HCT116 (cell line): ENCODE measurements around the gene TMC6. TPM values are rescaled to one million over a fixed set of nuclear protein-coding genes. Genes with fewer than 3 reads are reported as not detected.

Experiments used
- ATAC-seq: fragments of 200-7000 bp; cut with Tn5 transposase; 2 replicates; pipeline ENCODE4 v1.9.1; 2020; ENCODE audit warnings: mild to moderate bottlenecking, moderate library complexity
- BruUV-seq: library from RNA; stranded (reverse); fragments of 400-500 nt; replicated peaks from 2 replicates; lab custom pipeline; 2021; lab: Mats Ljungman, UMichigan
- CTCF ChIA-PET: fragments of 300-600 bp; sonication (Branson Sonifier 250); formaldehyde crosslinking; loops from one replicate; lab custom pipeline; 2021; ENCODE audit warnings: antibody characterized with exemption; lab: Charles Lee
- POLR2A ChIA-PET: fragments of 300-600, 350-600 bp; sonication (Branson Sonifier 250); formaldehyde crosslinking; loops from one replicate; lab custom pipeline; 2021; ENCODE audit warnings: antibody characterized with exemption; lab: Charles Lee
- RAD21 ChIA-PET, 2 experiments: fragments of 300-600 bp; sonication (Branson Sonifier 250); formaldehyde crosslinking; loops; one replicate each; lab custom pipeline; 2023; ENCODE audit warnings: low total read pairs in 2 of 2; ENCODE audit not compliant: uncharacterized antibody in 2 of 2, unreplicated experiment in 2 of 2, low non-redundant PET in 1 of 2; lab: Charles Lee
- DNase-seq: peaks from one replicate; pipeline ENCODE4 v3.0.0-alpha.2; 2010; ENCODE audit warnings: low read depth, low spot score
- H2AFZ ChIP-seq: fragments of 200-600 bp; shearing (Covaris generic), sonication (generic); 2 replicates; pipeline ENCODE4 v1.6.1; 2017; ENCODE audit warnings: low read depth, mixed run types, mixed read lengths, antibody characterized with exemption, low read length; ENCODE audit not compliant: poor library complexity, severe bottlenecking
- H3K27ac ChIP-seq: 2 replicates; pipeline ENCODE4 v1.5.1; 2012; ENCODE audit warnings: low read depth, low read length
- H3K27me3 ChIP-seq: fragments of 200-600 bp; sonication (generic); 2 replicates; pipeline ENCODE4 v1.6.1; 2016; ENCODE audit warnings: mixed run types, low read length, mixed read lengths; ENCODE audit not compliant: insufficient read depth
- H3K36me3 ChIP-seq, 2 experiments: fragments of 200-500 bp in 1 of 2; fragments of 200-600 bp in 1 of 2; sonication (Bioruptor generic) in 1 of 2; sonication (generic) in 1 of 2; 2 replicates each; pipeline versions ENCODE4 v1.5.1 to v1.6.1; 2014 to 2016; ENCODE audit warnings: low read length in 2 of 2, inconsistent platforms in 1 of 2, mixed read lengths in 1 of 2, mixed run types in 1 of 2; ENCODE audit not compliant: insufficient read depth in 2 of 2, control insufficient read depth in 1 of 2
- H3K4me1 ChIP-seq, 2 experiments: fragments of 200-600 bp in 1 of 2; sonication (generic) in 1 of 2; 2 replicates each; pipeline versions ENCODE4 v1.5.1 to v1.6.1; 2012 to 2017; ENCODE audit warnings: low read length in 2 of 2, inconsistent platforms in 1 of 2, mild to moderate bottlenecking in 1 of 2, mixed read lengths in 1 of 2, mixed run types in 1 of 2, moderate library complexity in 1 of 2; ENCODE audit not compliant: insufficient read depth in 2 of 2, control insufficient read depth in 1 of 2
- H3K4me2 ChIP-seq: fragments of 200-600 bp; sonication (generic); 2 replicates; pipeline ENCODE4 v1.6.1; 2017; ENCODE audit warnings: mixed run types, low read length, mixed read lengths
- H3K4me3 ChIP-seq, 2 experiments: fragments of 200-600 bp in 1 of 2; sonication (generic) in 1 of 2; replicated peaks in 1 of 2; 2 replicates each; pipeline ENCODE4 v1.5.1; 2011 to 2016; ENCODE audit warnings: low read length in 2 of 2, control low read depth in 1 of 2, low read depth in 1 of 2, mild to moderate bottlenecking in 1 of 2, mixed read lengths in 1 of 2, mixed run types in 1 of 2
- H3K79me2 ChIP-seq: fragments of 200-600 bp; sonication (generic); 2 replicates; pipeline ENCODE4 v1.6.1; 2017; ENCODE audit warnings: mild to moderate bottlenecking, mixed run types, low read length, moderate library complexity, mixed read lengths; ENCODE audit not compliant: insufficient read depth
- H3K9ac ChIP-seq: fragments of 200-600 bp; sonication (generic); 2 replicates; pipeline ENCODE4 v1.6.1; 2016; ENCODE audit warnings: low read length, mixed read lengths
- H3K9me2 ChIP-seq: fragments of 200-600 bp; sonication (generic), shearing (Covaris generic); 2 replicates; pipeline ENCODE4 v1.6.1; 2017; ENCODE audit warnings: mixed run types, mild to moderate bottlenecking, moderate library complexity; ENCODE audit not compliant: insufficient read depth
- H3K9me3 ChIP-seq, 2 experiments: fragments of 200-500 bp in 1 of 2; fragments of 200-600 bp in 1 of 2; sonication (Bioruptor generic) in 1 of 2; sonication (generic) in 1 of 2; 2 replicates each; pipeline ENCODE4 v1.6.1; 2014 to 2017; ENCODE audit warnings: low read length in 2 of 2, mixed read lengths in 2 of 2, inconsistent platforms in 1 of 2, low read depth in 1 of 2, mild to moderate bottlenecking in 1 of 2, mixed run types in 1 of 2, moderate library complexity in 1 of 2; ENCODE audit not compliant: control insufficient read depth in 1 of 2, insufficient read depth in 1 of 2
- H4K20me1 ChIP-seq: fragments of 200-600 bp; sonication (generic), shearing (Covaris generic); 2 replicates; pipeline ENCODE4 v1.6.1; 2017; ENCODE audit warnings: mixed run types, mild to moderate bottlenecking, moderate library complexity; ENCODE audit not compliant: insufficient read depth
- CEBPB ChIP-seq: IDR thresholded peaks from 2 replicates; pipeline ENCODE4 v1.6.1; 2012; ENCODE audit warnings: low read depth
- CTCF ChIP-seq, 3 experiments: fragments of 200-600 bp in 1 of 3; sonication (generic) in 1 of 3; IDR thresholded peaks in 2 of 3; conservative IDR thresholded peaks in 1 of 3; 2 replicates each; pipeline ENCODE4 v1.5.1; 2012 to 2017; ENCODE audit warnings: low read depth in 2 of 3, low read length in 2 of 3, antibody characterized with exemption in 1 of 3, borderline replicate concordance in 1 of 3, control low read depth in 1 of 3, mild to moderate bottlenecking in 1 of 3, mixed read lengths in 1 of 3, mixed run types in 1 of 3, moderate library complexity in 1 of 3; ENCODE audit not compliant: insufficient read depth in 1 of 3
- EZH2 ChIP-seq: fragments of 200-600 bp; sonication (generic); IDR thresholded peaks from 2 replicates; pipeline ENCODE4 v1.6.1; 2017; ENCODE audit warnings: antibody characterized with exemption, mixed run types
- FOSL1 ChIP-seq: IDR thresholded peaks from 2 replicates; pipeline ENCODE4 v1.6.1; 2012; ENCODE audit warnings: low read depth
- JUND ChIP-seq: IDR thresholded peaks from 2 replicates; pipeline ENCODE4 v1.6.1; 2012
- MAX ChIP-seq: IDR thresholded peaks from 2 replicates; pipeline ENCODE4 v1.6.1; 2012
- POLR2A ChIP-seq: IDR thresholded peaks from 2 replicates; pipeline ENCODE4 v1.7.0; 2011; ENCODE audit warnings: borderline replicate concordance; ENCODE audit not compliant: insufficient read depth, insufficient read length; ENCODE audit errors: extremely low read depth
- POLR2AphosphoS5 ChIP-seq: IDR thresholded peaks from 2 replicates; pipeline ENCODE4 v1.6.1; 2011; ENCODE audit warnings: mild to moderate bottlenecking, low read depth, low read length, moderate library complexity
- RAD21 ChIP-seq: IDR thresholded peaks from 2 replicates; pipeline ENCODE4 v1.6.1; 2012; ENCODE audit warnings: low read depth, mild to moderate bottlenecking
- SIN3A ChIP-seq: IDR thresholded peaks from 2 replicates; pipeline ENCODE4 v1.6.1; 2012; ENCODE audit warnings: low read depth
- SP1 ChIP-seq: IDR thresholded peaks from 2 replicates; pipeline ENCODE4 v1.6.1; 2012; ENCODE audit warnings: low read depth
- YY1 ChIP-seq: IDR thresholded peaks from 2 replicates; pipeline ENCODE4 v1.6.1; 2011; ENCODE audit warnings: low read length, low read depth, moderate library complexity, mild to moderate bottlenecking; ENCODE audit not compliant: insufficient replicate concordance; ENCODE audit errors: extremely low read depth
- ZFX ChIP-seq: fragments of 450-650 bp; IDR thresholded peaks from 2 replicates; pipeline ENCODE4 v1.6.1; 2017
- intact Hi-C: fragments of 100-400 bp; cut with micrococcal nuclease; formaldehyde crosslinking; loops from 2 replicates; pipeline ENCODE4 v1.10.0; 2022
- total RNA-seq: library from RNA; stranded (reverse); gene quantifications from one replicate; pipeline ENCODE4 v1.2.1, GENCODE V29; 2021; ENCODE audit not compliant: unreplicated experiment
- TF ChIP-seq, protein P1 (sequence below): IDR thresholded peaks from 2 replicates; pipeline ENCODE4 v1.6.1; 2012; ENCODE audit warnings: low read depth

TMC6 gene
- total RNA-seq, 1 experiment from 2014 or later: 142 TPM

DNA sequence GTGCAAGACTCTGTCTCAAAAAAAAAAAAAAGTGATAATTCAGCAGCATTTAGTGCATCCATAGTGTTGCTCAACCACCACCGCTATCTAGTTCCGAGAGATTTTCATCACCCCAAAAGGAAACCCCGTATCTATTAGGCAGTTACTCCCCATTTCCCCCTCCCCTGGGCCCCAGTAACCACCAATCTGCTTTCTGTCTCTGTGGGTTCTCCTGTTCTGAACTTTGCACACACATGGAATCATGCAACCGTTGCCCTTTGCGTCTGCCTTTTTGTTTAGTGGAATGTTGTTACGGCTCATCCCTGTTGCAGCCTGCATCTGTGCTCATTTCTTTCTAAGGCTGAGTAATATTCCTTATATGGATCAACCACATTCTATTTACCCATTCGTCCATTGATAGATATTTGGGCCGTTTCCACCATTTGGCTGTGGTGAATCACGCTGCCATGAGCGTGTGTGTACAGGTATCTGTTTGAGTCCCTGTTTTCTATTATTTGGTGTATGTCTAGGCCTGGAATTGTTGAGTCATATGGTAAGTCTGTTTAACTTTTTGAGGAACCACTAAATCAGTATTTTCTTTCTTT is 31.1 kb upstream of the TMC6 start:
- Histone ChIP-seq H3K9me3 (no peaks in the 10 kb centered on the region), H3K9ac (no peak overlapping the region), H3K27me3 (no peaks in the 10 kb centered on the region), H3K4me3 (no peak overlapping the region), H4K20me1 (no peaks in the 10 kb centered on the region), H2AFZ (no peak overlapping the region), H3K4me2 (no peak overlapping the region), H3K36me3 (no peaks in the 10 kb centered on the region), H3K4me1 (peaks cover 7 to 11% of the 10 kb centered on the region in 2 experiments; a peak in 3 of 4 replicates), H3K27ac (no peak overlapping the region), H3K79me2 (no peaks in the 10 kb centered on the region), H3K9me2 (no peaks in the 10 kb centered on the region)
- no TSS peak for BruUV-seq
- RAD21 ChIA-PET: no interaction called here
- TF ChIP-seq EZH2 (no peak), RAD21 (no peak), SIN3A (no peak)
- intact Hi-C loops: no loop called here
- DNase-seq (no peak), ATAC-seq (no peak)
- POLR2A ChIA-PET: no interaction called here
- CTCF ChIA-PET: no interaction called here

DNA sequence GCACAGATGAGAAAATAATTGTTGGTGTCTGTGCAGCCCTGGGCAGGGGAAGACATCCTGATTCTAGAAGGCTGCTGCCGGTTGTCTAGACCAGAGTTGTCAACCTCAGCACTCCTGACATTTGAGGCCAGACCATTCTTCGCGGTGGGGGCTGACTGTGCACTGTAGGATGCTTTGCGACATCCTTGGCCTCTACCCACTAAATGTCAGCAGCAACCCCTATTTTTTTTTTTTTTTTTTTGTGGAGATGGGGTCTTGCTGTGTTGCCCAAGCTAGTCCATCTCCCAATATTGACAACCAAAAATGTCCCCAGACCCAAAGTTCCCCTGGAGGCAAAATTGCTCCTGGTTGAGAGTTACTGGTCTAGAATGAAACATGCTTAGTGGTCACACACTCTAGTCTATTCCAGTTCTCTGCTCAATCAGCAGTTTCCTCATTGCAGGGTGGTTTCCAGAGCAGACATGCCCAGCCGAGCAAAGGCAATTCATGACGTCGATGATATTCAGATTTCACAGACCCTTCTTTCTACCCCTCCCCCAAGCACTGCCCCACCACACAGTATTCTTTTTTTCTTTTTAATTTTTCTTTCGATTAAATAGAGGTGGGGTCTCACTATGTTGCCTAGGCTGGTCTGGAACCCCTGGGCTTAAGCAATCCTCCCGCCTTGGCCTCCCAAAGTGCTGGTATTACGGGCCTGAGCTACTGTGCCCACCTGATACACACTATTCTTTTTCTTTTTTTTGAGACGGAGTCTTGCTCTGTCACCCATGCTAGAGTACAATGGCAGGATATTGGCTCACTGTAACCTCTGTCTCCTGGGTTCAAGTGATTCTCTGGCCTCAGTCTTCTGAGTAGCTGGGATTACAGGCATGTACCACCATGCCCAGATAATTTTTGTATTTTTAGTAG is 26.6 kb upstream of the TMC6 start:
- Histone ChIP-seq H3K4me3 (no peak overlapping the region), H3K9ac (no peak overlapping the region), H2AFZ (no peak overlapping the region), H3K79me2 (no peaks in the 10 kb centered on the region), H4K20me1 (no peaks in the 10 kb centered on the region), H3K4me2 (no peak overlapping the region), H3K36me3 (no peaks in the 10 kb centered on the region), H3K27me3 (no peaks in the 10 kb centered on the region), H3K4me1 (peaks cover 8 to 12% of the 10 kb centered on the region in 2 experiments), H3K9me2 (no peaks in the 10 kb centered on the region), H3K27ac (no peak overlapping the region), H3K9me3 (no peaks in the 10 kb centered on the region)
- no TSS peak for BruUV-seq
- POLR2A ChIA-PET: no interaction called here
- ATAC-seq: no peak
- CTCF ChIA-PET: no interaction called here
- DNase-seq: no peak
- intact Hi-C loops: no loop called here
- RAD21 ChIA-PET: no interaction called here
- TF ChIP-seq CTCF (IDR thresholded peaks at IDR 0.05 in 2 of 3, conservative IDR thresholded peaks at IDR 0.05 in 1 of 3; ENCODE audit: borderline replicate concordance in 1 of 3, insufficient read depth in 1 of 3, low read depth in 2 of 3, low read length in 2 of 3): no peak
- no peak for TF ChIP-seq MAX
- no peak for TF ChIP-seq POLR2A
- TF ChIP-seq RAD21: no peak
- no peak for TF ChIP-seq SP1
- TF ChIP-seq YY1: no peak
- TF ChIP-seq, protein P1, sequence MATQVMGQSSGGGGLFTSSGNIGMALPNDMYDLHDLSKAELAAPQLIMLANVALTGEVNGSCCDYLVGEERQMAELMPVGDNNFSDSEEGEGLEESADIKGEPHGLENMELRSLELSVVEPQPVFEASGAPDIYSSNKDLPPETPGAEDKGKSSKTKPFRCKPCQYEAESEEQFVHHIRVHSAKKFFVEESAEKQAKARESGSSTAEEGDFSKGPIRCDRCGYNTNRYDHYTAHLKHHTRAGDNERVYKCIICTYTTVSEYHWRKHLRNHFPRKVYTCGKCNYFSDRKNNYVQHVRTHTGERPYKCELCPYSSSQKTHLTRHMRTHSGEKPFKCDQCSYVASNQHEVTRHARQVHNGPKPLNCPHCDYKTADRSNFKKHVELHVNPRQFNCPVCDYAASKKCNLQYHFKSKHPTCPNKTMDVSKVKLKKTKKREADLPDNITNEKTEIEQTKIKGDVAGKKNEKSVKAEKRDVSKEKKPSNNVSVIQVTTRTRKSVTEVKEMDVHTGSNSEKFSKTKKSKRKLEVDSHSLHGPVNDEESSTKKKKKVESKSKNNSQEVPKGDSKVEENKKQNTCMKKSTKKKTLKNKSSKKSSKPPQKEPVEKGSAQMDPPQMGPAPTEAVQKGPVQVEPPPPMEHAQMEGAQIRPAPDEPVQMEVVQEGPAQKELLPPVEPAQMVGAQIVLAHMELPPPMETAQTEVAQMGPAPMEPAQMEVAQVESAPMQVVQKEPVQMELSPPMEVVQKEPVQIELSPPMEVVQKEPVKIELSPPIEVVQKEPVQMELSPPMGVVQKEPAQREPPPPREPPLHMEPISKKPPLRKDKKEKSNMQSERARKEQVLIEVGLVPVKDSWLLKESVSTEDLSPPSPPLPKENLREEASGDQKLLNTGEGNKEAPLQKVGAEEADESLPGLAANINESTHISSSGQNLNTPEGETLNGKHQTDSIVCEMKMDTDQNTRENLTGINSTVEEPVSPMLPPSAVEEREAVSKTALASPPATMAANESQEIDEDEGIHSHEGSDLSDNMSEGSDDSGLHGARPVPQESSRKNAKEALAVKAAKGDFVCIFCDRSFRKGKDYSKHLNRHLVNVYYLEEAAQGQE: no peak
- TF ChIP-seq CEBPB: no peak
- TF ChIP-seq JUND: no peak
- TF ChIP-seq FOSL1: no peak
- TF ChIP-seq SIN3A: no peak
- TF ChIP-seq ZFX: no peak
- no peak for TF ChIP-seq POLR2AphosphoS5
